Measurements from ENCODE around the gene PFN4. TPM values are rescaled to one million over a fixed set of nuclear protein-coding genes. Genes with fewer than 3 reads are reported as not detected.

The PFN4 gene
- total and polyA plus RNA-seq, 7 donors: 0.12 to 1.9 TPM; not detected in 5

DNA sequence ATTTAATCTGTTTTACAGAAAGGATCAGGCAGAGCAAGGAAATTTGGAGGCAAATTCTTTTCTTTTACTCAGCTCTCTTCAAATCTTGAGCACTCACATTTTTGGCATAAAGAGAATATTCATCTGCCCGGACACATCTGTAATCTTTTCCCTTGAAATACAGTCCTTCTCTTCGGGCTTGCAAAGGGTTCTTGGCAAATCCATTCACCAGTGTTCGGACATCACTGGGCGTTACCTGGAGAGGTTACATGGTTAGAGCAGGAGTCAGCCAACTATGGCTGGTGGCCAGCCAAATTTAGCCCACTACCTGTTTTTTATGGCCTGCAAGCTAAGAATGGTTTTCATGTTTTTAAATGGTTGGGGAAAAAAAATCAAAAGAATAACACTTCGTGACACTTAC, 2.1 kb downstream of the PFN4 start:
- no peak overlapping the region for H3K4me3 ChIP-seq
- peaks cover 0 to 32% (median 15%) of the 10 kb centered on the region in 4 donors for H3K4me1 ChIP-seq
- H3K27me3 ChIP-seq: no peaks in the 10 kb centered on the region
- WGBS, 2 donors: 85 to 92% methylated on average over 5 of the region's 5 CpGs
- DNase-seq: no peak
- H3K9me3 ChIP-seq: no peaks in the 10 kb centered on the region
- H3K27ac ChIP-seq: peak overlapping the region in 1 of 4 donors; percentile 91
- intact Hi-C loops (cut with DNase I): loop anchor here (10.0 kb wide), 2 partner anchors 264 to 674 kb away; partner anchors contain the start of genes CENPO and PTRHD1
- TF ChIP-seq CTCF (IDR thresholded peaks at IDR 0.05) (no peak), POLR2AphosphoS5 (IDR thresholded peaks at IDR 0.05) (no peak), POLR2A (IDR thresholded peaks at IDR 0.05) (no peak), EP300 (IDR thresholded peaks at IDR 0.05) (no peak)
- H3K36me3 ChIP-seq: no peaks in the 10 kb centered on the region

DNA sequence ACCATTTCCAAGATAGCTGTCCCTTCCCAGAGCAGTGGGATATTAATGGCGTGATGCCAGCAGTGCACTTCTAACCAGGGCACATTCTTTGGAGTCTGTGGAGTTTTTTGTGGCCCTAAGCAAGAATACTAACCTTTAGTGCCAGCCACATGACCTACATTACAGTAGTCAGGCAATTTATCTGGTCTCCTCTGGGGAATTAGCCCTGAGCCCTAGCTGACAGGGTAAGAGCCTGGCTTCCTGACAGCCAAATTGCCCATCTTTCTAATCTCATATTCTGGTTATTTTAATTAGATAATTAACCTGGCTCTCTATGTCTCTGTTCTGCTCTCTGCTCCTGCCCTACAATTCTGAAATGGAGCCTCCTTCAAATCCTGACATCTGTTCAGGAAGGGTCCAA, 5.2 kb downstream of the PFN4 start:
- 95 to 98% methylated on average over 1 of the region's 1 CpG for WGBS, 2 donors
- Histone ChIP-seq H3K36me3 (peaks cover 0 to 8% (median 0%) of the 10 kb centered on the region in 4 donors), H3K4me1 (peaks cover 0 to 17% (median 2%) of the 10 kb centered on the region in 4 donors), H3K27ac (no peak overlapping the region), H3K4me3 (no peak overlapping the region), H3K9me3 (no peaks in the 10 kb centered on the region), H3K27me3 (no peaks in the 10 kb centered on the region)
- TF ChIP-seq POLR2A (IDR thresholded peaks at IDR 0.05) (no peak), POLR2AphosphoS5 (IDR thresholded peaks at IDR 0.05) (no peak), CTCF (IDR thresholded peaks at IDR 0.05) (no peak), EP300 (IDR thresholded peaks at IDR 0.05) (no peak)
- DNase-seq: no peak
- intact Hi-C loops (cut with DNase I): no loop called here

DNA sequence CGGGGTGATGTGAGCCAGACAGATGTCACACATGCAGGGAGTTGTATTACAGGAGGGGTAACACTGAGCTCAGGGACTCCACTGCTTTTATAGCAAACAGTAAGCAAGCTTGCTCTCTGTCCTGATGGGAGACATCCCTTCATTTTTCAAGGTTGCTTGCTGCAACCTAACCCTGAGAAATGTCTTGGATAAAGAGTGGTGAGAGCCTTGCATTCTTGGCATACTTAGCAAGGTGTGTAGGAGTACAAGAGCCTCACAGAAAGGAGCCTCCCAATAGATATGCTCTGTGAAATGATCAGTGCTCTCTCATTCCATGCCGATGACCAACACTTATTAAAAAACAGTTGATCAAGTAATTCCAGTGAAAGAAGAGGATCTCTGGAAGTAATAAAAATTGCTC, 8.1 kb downstream of the PFN4 start:
- TF ChIP-seq POLR2A (IDR thresholded peaks at IDR 0.05) (no peak), EP300 (IDR thresholded peaks at IDR 0.05) (no peak), POLR2AphosphoS5 (IDR thresholded peaks at IDR 0.05) (no peak), CTCF (IDR thresholded peaks at IDR 0.05) (no peak)
- no peak for DNase-seq

DNA sequence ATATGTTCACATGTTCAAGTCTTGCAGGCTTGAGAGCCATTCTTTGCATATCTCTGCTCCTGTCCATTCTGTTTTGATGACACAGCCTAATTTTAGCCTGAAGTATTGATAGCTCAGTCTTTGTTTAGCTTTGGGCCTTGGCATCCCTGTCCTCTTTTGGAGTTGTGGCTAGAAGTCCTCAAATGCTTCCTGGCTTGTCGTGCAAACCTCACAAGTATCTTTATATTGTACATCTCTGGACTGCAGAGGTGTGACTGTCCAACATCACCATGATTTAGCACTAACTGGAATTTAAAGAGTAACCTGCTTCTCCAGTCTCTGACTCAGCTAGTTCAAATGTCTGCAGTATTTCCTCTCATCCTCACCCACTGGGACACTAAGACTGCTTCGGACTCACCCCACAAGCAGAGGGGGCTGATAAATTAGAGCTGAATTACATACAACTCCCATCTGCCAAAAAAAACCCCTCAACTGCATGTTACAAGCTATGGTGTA, 11.7 kb downstream of the PFN4 start:
- Histone ChIP-seq H3K9me3 (no peaks in the 10 kb centered on the region), H3K27ac (no peak overlapping the region), H3K4me1 (no peaks in the 10 kb centered on the region), H3K27me3 (no peaks in the 10 kb centered on the region), H3K4me3 (no peak overlapping the region), H3K36me3 (peaks cover 0 to 8% (median 0%) of the 10 kb centered on the region in 4 donors)
- TF ChIP-seq CTCF (IDR thresholded peaks at IDR 0.05) (no peak), EP300 (IDR thresholded peaks at IDR 0.05) (no peak), POLR2A (IDR thresholded peaks at IDR 0.05) (no peak), POLR2AphosphoS5 (IDR thresholded peaks at IDR 0.05) (no peak)
- WGBS, 2 donors: 75 to 84% methylated on average over 2 of the region's 2 CpGs
- DNase-seq: no peak
- intact Hi-C loops (cut with DNase I): no loop called here

More for the DNA sequence above, 8.1 kb downstream of the PFN4 start:
- Histone ChIP-seq H3K36me3 (peaks cover 0 to 8% (median 0%) of the 10 kb centered on the region in 4 donors), H3K4me1 (no peaks in the 10 kb centered on the region), H3K27me3 (no peaks in the 10 kb centered on the region), H3K9me3 (no peaks in the 10 kb centered on the region), H3K4me3 (no peak overlapping the region), H3K27ac (no peak overlapping the region)
- intact Hi-C loops (cut with DNase I): no loop called here
- 47 to 49% methylated on average over 2 of the region's 2 CpGs for WGBS, 2 donors
